ENCODE measurements around the gene ATP8A2. TPM values are rescaled to one million over a fixed set of nuclear protein-coding genes. Genes with fewer than 3 reads are reported as not detected.

Gene ATP8A2
- total and polyA plus RNA-seq, 2 of the 4 experiments (the other 2 are of a cell fraction), result 0.02 to 0.18 TPM

GRCh38 chr13:25766576-25766975 is 394.8 kb downstream of the ATP8A2 start:
- in situ Hi-C loops (cut with MboI; ENCODE audit: low sequenced_read_pairs), result no loop called here

More at GRCh38 chr13:25766576-25766975, 394.8 kb downstream of the ATP8A2 start:
- Histone ChIP-seq H3K79me1 (ENCODE audit: low read depth in 1 of 2, low read length in 2 of 2) (no peaks in the 10 kb centered on the region), H3K9me3 (ENCODE audit: control insufficient read depth, insufficient read depth, low read length) (no peaks in the 10 kb centered on the region; the same call in 1 of the 2 replicates), H2AK5ac (ENCODE audit: low read depth, low read length) (no peak overlapping the region), H4K8ac (ENCODE audit: low read depth in 2 of 2, low read length in 2 of 2) (no peak overlapping the region), H2BK5ac (ENCODE audit: low read depth, low read length, poor library complexity, severe bottlenecking) (no peak overlapping the region), H2AK9ac (replicated peaks; ENCODE audit: low read depth, low read length, poor library complexity) (no peak overlapping the region), H4K5ac (ENCODE audit: low read depth, low read length) (no peak overlapping the region), H3K4me1 (ENCODE audit: control insufficient read depth, insufficient read depth, low read length) (no peaks in the 10 kb centered on the region), H3K9ac (ENCODE audit: low read depth, low read length) (no peak overlapping the region), H3K56ac (ENCODE audit: extremely low read depth, insufficient read depth, low read length) (no peak overlapping the region), H3K9me1 (ENCODE audit: insufficient read depth, low read length) (no peaks in the 10 kb centered on the region), H3K4ac (ENCODE audit: low read depth, low read length) (no peak overlapping the region), H2BK15ac (ENCODE audit: low read depth, low read length) (no peak overlapping the region), H3K18ac (ENCODE audit: low read depth, low read length) (no peak overlapping the region), H4K20me1 (ENCODE audit: insufficient read depth, low read length) (no peaks in the 10 kb centered on the region), H3K27me3 (ENCODE audit: control insufficient read depth, insufficient read depth, low read length) (no peaks in the 10 kb centered on the region), H3K4me2 (ENCODE audit: low read depth, low read length) (no peak overlapping the region), H3K27ac (ENCODE audit: insufficient read depth, low read length) (no peak overlapping the region), H2AFZ (replicated peaks; ENCODE audit: low read length, poor library complexity) (no peak overlapping the region), H3K4me3 (ENCODE audit: insufficient read depth, low read depth, low read length) (no peak overlapping the region), H2BK120ac (ENCODE audit: low read depth, low read length) (no peak overlapping the region), H3K14ac (replicated peaks; ENCODE audit: low read depth, low read length) (no peak overlapping the region), H4K91ac (ENCODE audit: insufficient read depth, low read depth, low read length) (no peak overlapping the region), H2BK20ac (ENCODE audit: low read depth, low read length) (no peak overlapping the region), H3K23ac (ENCODE audit: low read depth, low read length) (no peak overlapping the region), H3K36me3 (ENCODE audit: control insufficient read depth, insufficient read depth, low read length) (no peaks in the 10 kb centered on the region)
- DNase-seq (no peak), ATAC-seq (ENCODE audit: low read depth) (no peak)
- TF ChIP-seq USF2 (IDR thresholded peaks at IDR 0.05; ENCODE audit: low read depth, low read length) (no peak), CTCF (conservative IDR thresholded peaks at IDR 0.05; ENCODE audit: low read depth, low read length) (no peak), BHLHE40 (IDR thresholded peaks at IDR 0.05; ENCODE audit: low read depth, low read length) (no peak), RFX5 (IDR thresholded peaks at IDR 0.05; ENCODE audit: low read depth, low read length) (no peak), FOS (IDR thresholded peaks at IDR 0.05; ENCODE audit: low read depth, low read length) (no peak), CEBPB (IDR thresholded peaks at IDR 0.05; ENCODE audit: low read depth, low read length) (no peak), NFE2L2 (IDR thresholded peaks at IDR 0.05; ENCODE audit: low read depth, low read length) (no peak), SMC3 (IDR thresholded peaks at IDR 0.05; ENCODE audit: low read depth, low read length) (no peak), POLR2A (IDR thresholded peaks at IDR 0.05; ENCODE audit: low read depth, low read length) (no peak)
- dilution Hi-C loops (cut with HindIII; ENCODE audit: low sequenced_read_pairs, unreplicated experiment), result no loop called here
- POLR2A ChIA-PET (ENCODE audit: unreplicated experiment), result no interaction called here
- no TSS peak for BruUV-seq (replicated peaks)
- no CpG with 5 or more reads among the region's 3 CpGs for WGBS, 2 experiments (ENCODE audit: extremely low coverage in 2 of 2, insufficient read length in 1 of 2)
- intact Hi-C loops (cut with micrococcal nuclease), result no loop called here
- CTCF ChIA-PET, result no interaction called here
